Esophagus squamous epithelium (tissue), 4 donors: ENCODE results near the gene VWA1.

ENCODE experiments used
- CTCF ChIP-seq, 6 experiments: fragments of 450-650 bp in 4 of 6; fragments of 200-600 bp in 2 of 6; sonication (generic) in 2 of 6; IDR thresholded peaks; one replicate each; pipeline ENCODE4 v1.5.1; 2016 to 2019; ENCODE audit warnings: antibody characterized with exemption in 6 of 6, mild to moderate bottlenecking in 4 of 6, moderate library complexity in 4 of 6
- POLR2A ChIP-seq, 4 donors: fragments of 450-650 bp; IDR thresholded peaks; one replicate each; pipeline ENCODE4 v1.6.1; 2017; ENCODE audit warnings: antibody characterized with exemption in 4 of 4, mild to moderate bottlenecking in 4 of 4, moderate library complexity in 3 of 4

- TF ChIP-seq CTCF (IDR thresholded peaks at IDR 0.05) (no peak), POLR2A (IDR thresholded peaks at IDR 0.05) (no peak)
Observed at GRCh38 chr1:1433804-1434130, 1.7 kb upstream of the VWA1 start.
